K562 (cell line): ENCODE data around the gene STING1. TPM values are rescaled to one million over a fixed set of nuclear protein-coding genes. Genes with fewer than 3 reads are reported as not detected.

Experiments used
- ASH1L ChIP-seq: fragments of 450-650 bp; IDR thresholded peaks from 2 replicates; pipeline ENCODE4 v1.6.1; 2018; ENCODE audit warnings: borderline replicate concordance, mild to moderate bottlenecking, low read depth; ENCODE audit not compliant: partially characterized antibody
- CREB1 ChIP-seq, 2 experiments: sonication (generic) in 1 of 2; formaldehyde crosslinking in 1 of 2; IDR thresholded peaks; 2 replicates each; pipeline versions ENCODE4 v1.6.1 to v1.8.0; 2012 to 2022; ENCODE audit warnings: inconsistent platforms in 1 of 2, mild to moderate bottlenecking in 1 of 2, missing genetic modification reagents in 1 of 2, moderate library complexity in 1 of 2
- ESRRA ChIP-seq: fragments of 450-650 bp; IDR thresholded peaks from 2 replicates; pipeline ENCODE4 v1.6.1; 2014; ENCODE audit warnings: low read depth, mild to moderate bottlenecking, moderate library complexity, borderline replicate concordance
- HMGN3 ChIP-seq: IDR thresholded peaks from 2 replicates; pipeline ENCODE4 v1.6.1; 2011; ENCODE audit warnings: borderline replicate concordance, low read depth, mild to moderate bottlenecking, mixed read lengths, low read length; ENCODE audit not compliant: insufficient read length; ENCODE audit errors: extremely low read depth
- KAT2B ChIP-seq: IDR thresholded peaks from one replicate; pipeline ENCODE4 v1.6.1; 2012; ENCODE audit warnings: low read depth, mild to moderate bottlenecking, control low read depth, inconsistent platforms, low read length, moderate library complexity
- MED1 ChIP-seq: sonication (generic); formaldehyde crosslinking; IDR thresholded peaks from 2 replicates; pipeline ENCODE4 v1.8.1; 2023; ENCODE audit warnings: missing genetic modification reagents, borderline replicate concordance
- MIER1 ChIP-seq: fragments of 450-650 bp; IDR thresholded peaks from 2 replicates; pipeline ENCODE4 v1.6.1; 2016; ENCODE audit warnings: antibody characterized with exemption, mild to moderate bottlenecking, low read depth
- PHB ChIP-seq: fragments of 250-450 bp; sonication (Bioruptor Pico); IDR thresholded peaks from 2 replicates; pipeline ENCODE4 v1.5.0; 2021
- PHF21A ChIP-seq: fragments of 450-650 bp; IDR thresholded peaks from 2 replicates; pipeline ENCODE4 v1.6.1; 2017; ENCODE audit warnings: low read depth, borderline replicate concordance
- STAT6 ChIP-seq: sonication (generic); formaldehyde crosslinking; IDR thresholded peaks from 2 replicates; pipeline ENCODE4 v1.8.1; 2023; ENCODE audit warnings: mild to moderate bottlenecking, missing genetic modification reagents
- U2AF2 ChIP-seq: fragments of 200-400 bp; formaldehyde crosslinking; optimal IDR thresholded peaks from 2 replicates; pipeline ENCODE3; 2017; ENCODE audit warnings: low read depth, mild to moderate bottlenecking, low read length
- ZHX1 ChIP-seq: fragments of 150-350 bp; conservative IDR thresholded peaks from 2 replicates; pipeline ENCODE4 v1.6.1; 2014; ENCODE audit warnings: low read length
- ZNF184 ChIP-seq: sonication (generic); formaldehyde crosslinking; IDR thresholded peaks from 2 replicates; pipeline ENCODE4 v1.5.0; 2020; ENCODE audit warnings: missing genetic modification reagents
- polyA plus RNA-seq, 8 experiments: library from polyadenylated mRNA; depleted of rRNA in 4 of 8; stranded (reverse) in 5 of 8; unstranded in 3 of 8; fragments of >200 nt; fragmentation: Nextera tagmentation in 2 of 8; fragmentation: Illumina TruSeq in 1 of 8; extraction: Ambion mirVana in 2 of 8; extraction: Trizol in 1 of 8; gene quantifications; 2 replicates each; pipeline versions ENCODE4 v1.2.1 to v1.2.3, GENCODE V29; 2011 to 2014; ENCODE audit warnings: inconsistent platforms in 1 of 8, missing spikeins in 1 of 8
- total RNA-seq, 7 experiments: library from RNA; depleted of rRNA in 6 of 7; stranded (reverse); fragments of >200 nt in 6 of 7; fragmentation: Illumina TruSeq in 2 of 7; extraction: Trizol in 2 of 7; gene quantifications; 2 replicates each; pipeline versions ENCODE4 v1.2.1 to v1.2.3, GENCODE V29; 2011 to 2021; ENCODE audit warnings: low replicate concordance in 1 of 7
- TF ChIP-seq, protein P1 (sequence below): fragments of 450-650 bp; IDR thresholded peaks from 2 replicates; pipeline ENCODE4 v1.6.1; 2018; ENCODE audit not compliant: partially characterized antibody

STING1 gene
- total and polyA plus RNA-seq, 9 of the 15 experiments (the other 6 are each of a cell fraction or from before 2014, with no cell fraction given), result 20.8 to 69.1 (median 44.7) TPM

DNA sequence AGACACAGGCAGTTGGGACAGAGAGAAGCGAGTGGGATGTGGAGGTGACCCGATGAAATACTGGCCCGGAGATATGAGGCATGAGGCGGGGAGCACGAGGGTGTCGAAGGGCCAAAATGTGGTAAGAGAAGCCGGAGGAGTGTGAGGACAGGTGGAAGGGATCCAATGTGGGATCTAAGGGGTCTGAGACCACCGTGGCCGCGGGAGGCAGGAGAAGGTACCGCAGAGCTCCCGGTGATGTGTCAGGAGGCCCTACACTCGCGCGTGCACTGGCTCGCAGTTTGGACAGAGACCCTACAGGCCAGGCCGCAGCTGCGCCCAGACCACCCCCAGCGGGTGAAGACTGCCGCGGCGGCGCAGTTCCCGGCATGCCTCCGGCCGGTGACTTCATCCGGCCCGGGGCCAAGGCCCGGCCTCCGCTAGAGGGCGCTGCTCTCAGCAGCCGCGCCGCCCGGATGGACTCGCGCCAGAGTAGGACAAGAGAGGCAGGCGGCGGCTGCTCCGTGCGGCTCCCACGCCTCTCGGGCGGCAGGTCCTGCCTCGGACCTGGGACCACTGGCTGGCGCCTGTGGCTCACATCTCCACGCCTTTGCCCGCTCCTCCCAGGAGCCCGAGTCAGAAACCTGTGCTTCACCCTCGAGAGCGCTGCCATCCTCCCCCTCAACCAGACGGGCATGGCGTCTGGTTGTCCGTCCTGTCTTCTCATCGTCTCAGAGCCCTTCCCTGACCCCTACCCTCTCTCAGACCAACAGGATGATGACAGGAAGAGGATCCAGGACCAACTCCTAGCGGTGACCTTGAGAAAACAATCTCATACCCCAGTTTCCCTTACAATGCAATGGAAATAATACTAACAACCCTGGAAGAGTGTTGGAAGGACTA lies 35.4 kb upstream of the STING1 start (continued):
- TF ChIP-seq STAT6 (CRISPR knock-in tag) (no peak), ZHX1 (no peak), ASH1L (no peak), U2AF2 (no peak), ESRRA (peak; percentile 100), HMGN3 (peak; percentile 97), MIER1 (no peak), MED1 (no peak), ZNF184 (CRISPR knock-in tag) (no peak), PHF21A (peak; percentile 69; the same call in 1 of the 2 replicates), CREB1 (IDR thresholded peaks at IDR 0.05) (0 out of 2 replicates have a peak, but pooled peaks have one; percentile 21), CREB1 (CRISPR knock-in tag; IDR thresholded peaks at IDR 0.05) (peak; percentile 74), PHB (CRISPR knock-in tag) (0 out of 2 replicates have a peak, but pooled peaks have one; percentile 79), KAT2B (no peak)
- TF ChIP-seq, protein P1, sequence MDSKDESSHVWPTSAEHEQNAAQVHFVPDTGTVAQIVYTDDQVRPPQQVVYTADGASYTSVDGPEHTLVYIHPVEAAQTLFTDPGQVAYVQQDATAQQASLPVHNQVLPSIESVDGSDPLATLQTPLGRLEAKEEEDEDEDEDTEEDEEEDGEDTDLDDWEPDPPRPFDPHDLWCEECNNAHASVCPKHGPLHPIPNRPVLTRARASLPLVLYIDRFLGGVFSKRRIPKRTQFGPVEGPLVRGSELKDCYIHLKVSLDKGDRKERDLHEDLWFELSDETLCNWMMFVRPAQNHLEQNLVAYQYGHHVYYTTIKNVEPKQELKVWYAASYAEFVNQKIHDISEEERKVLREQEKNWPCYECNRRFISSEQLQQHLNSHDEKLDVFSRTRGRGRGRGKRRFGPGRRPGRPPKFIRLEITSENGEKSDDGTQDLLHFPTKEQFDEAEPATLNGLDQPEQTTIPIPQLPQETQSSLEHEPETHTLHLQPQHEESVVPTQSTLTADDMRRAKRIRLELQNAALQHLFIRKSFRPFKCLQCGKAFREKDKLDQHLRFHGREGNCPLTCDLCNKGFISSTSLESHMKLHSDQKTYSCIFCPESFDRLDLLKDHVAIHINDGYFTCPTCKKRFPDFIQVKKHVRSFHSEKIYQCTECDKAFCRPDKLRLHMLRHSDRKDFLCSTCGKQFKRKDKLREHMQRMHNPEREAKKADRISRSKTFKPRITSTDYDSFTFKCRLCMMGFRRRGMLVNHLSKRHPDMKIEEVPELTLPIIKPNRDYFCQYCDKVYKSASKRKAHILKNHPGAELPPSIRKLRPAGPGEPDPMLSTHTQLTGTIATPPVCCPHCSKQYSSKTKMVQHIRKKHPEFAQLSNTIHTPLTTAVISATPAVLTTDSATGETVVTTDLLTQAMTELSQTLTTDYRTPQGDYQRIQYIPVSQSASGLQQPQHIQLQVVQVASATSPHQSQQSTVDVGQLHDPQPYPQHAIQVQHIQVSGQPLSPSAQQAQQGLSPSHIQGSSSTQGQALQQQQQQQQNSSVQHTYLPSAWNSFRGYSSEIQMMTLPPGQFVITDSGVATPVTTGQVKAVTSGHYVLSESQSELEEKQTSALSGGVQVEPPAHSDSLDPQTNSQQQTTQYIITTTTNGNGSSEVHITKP, result peak; percentile 63
